HG03469 (cell line): ENCODE results near the gene LRRFIP1.

Experiments
- ATAC-seq: cut with Tn5 transposase; IDR thresholded peaks from one replicate; pipeline ENCODE4 v1.9.1; 2021; ENCODE audit warnings: mild to moderate bottlenecking, moderate library complexity, moderate number of reproducible peaks; ENCODE audit not compliant: unreplicated experiment

Gene LRRFIP1

DNA sequence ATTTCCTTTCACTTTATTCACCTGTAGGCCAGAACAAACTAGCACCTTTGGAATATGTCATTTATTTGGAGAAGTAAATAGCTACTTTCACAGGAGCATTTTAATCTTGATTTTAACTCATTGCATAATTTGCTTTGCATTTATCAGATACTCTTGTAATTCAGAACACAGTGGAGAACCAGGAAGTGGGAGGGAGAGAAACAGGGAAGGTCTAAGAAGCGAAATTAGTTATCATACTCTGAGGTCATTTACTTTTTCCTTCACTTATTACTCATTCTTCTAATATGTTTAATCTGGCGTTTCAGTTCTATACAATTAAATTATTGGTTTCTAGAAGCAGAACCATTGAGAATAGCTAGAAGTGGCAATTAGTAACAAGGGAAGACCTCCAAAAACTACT is 191.8 kb downstream of the LRRFIP1 start:
- ATAC-seq, result no peak

DNA sequence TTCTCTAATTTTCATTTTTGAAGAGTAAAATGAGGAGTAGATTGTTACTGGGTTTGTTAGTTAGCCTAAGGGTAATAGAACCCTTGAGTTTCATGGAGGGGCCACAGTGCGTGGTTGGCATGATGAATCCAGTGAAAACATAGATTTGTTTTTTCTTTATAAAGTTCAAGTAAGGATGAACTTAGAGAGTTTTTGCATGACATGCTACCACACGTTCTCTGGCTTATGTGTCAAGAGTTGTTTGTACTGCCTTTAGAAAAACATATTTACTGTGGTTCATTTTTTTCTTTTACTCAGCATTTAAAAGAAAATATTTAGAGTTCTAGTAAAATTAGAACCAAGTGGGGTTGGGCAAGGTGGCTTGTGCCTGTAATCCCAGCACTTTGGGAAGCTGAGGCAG is 193.0 kb downstream of the LRRFIP1 start:
- ATAC-seq, result no peak

DNA sequence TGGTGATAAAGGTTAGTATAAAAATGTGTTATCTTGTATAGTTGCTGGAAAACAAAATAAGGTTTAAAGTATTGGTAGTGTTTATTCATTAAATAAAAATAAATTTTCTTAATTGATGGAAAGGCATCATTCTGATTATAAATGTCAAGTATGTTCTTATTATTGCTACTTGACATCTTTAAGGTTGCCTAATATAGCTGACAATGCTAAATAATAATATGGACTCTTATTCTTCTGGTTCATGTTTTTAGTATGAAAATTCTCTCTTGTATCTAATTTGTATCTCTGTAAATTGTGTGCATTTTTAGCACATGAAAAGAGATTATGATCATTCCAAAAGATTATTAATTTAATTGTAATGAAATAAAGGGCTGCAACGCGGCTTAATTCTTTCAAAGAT is 196.2 kb downstream of the LRRFIP1 start:
- ATAC-seq, result no peak

GRCh38 chr2:237824085-237824484 is 196.7 kb downstream of the LRRFIP1 start:
- ATAC-seq, result no peak

DNA sequence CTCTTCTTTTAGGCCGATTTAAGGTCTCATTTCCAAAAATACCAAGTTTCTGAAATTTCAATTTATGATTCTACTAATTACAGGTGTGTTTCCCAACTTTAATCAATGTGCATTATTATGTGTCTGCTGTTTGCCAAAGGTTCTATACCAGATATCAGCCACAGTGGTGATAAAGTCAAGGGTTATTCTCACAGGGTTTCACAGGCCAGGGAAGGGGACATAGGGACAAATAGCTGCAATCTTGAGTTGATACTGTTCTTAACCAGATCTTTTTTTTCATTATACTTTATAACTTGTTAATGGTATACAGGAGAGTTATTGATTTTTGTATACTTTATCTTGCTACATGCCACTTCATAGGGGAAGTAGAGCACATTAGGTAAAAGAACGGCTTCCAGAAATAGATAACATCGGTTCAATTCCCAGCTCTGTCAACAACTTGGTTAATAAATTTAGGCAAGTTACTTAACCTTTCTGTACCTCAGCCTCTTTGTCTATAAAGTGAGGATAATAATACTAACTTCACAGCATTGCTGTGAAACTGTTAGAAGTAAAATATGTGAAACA is 200.1 kb downstream of the LRRFIP1 start:
- no peak for ATAC-seq
